CMK (cell line): ENCODE data around the gene ATF7.
"Not testable (repeated sequence)": the region's sequence is repeated elsewhere in the genome, so short reads cannot be mapped to it uniquely, and the experiment has no call there.

Source experiments
- DNase-seq: peaks from one replicate; pipeline ENCODE4 v3.0.0-alpha.2; 2010; ENCODE audit warnings: low read depth

ATF7 gene

GRCh38 chr12:53564941-53565340 lies 61.2 kb downstream of the ATF7 start:
- no peak for DNase-seq

GRCh38 chr12:53564278-53564677 lies 61.9 kb downstream of the ATF7 start:
- no peak for DNase-seq

GRCh38 chr12:53563452-53564028 lies 62.6 kb downstream of the ATF7 start:
- no peak for DNase-seq

GRCh38 chr12:53561590-53561953 lies 64.6 kb downstream of the ATF7 start:
- DNase-seq, result no peak

- DNase-seq, result no peak
These were observed 65.1 kb downstream of the ATF7 start for GRCh38 chr12:53560912-53561589.

- DNase-seq, result no peak
These were observed 65.8 kb downstream of the ATF7 start for GRCh38 chr12:53560351-53560750.

GRCh38 chr12:53558631-53559030 lies 67.6 kb downstream of the ATF7 start:
- DNase-seq, result no peak

- DNase-seq, result no peak
These were observed 73.5 kb downstream of the ATF7 start for GRCh38 chr12:53552361-53553327.

GRCh38 chr12:53551889-53552291 lies 74.3 kb downstream of the ATF7 start:
- no peak for DNase-seq

GRCh38 chr12:53550595-53550994 lies 75.6 kb downstream of the ATF7 start:
- no peak for DNase-seq

GRCh38 chr12:53550131-53550530 lies 76.1 kb downstream of the ATF7 start:
- DNase-seq, result not testable (repeated sequence)

- not testable (repeated sequence) for DNase-seq
These were observed 77.8 kb downstream of the ATF7 start for GRCh38 chr12:53548354-53548753.

GRCh38 chr12:53543539-53543938 lies 82.6 kb downstream of the ATF7 start:
- peak; percentile 7 for DNase-seq

- DNase-seq, result no peak
These were observed 86.7 kb downstream of the ATF7 start for GRCh38 chr12:53539526-53539925.

GRCh38 chr12:53538209-53538689 lies 87.9 kb downstream of the ATF7 start:
- DNase-seq, result no peak

- no peak for DNase-seq
These were observed 89.2 kb downstream of the ATF7 start for GRCh38 chr12:53536962-53537361.

GRCh38 chr12:53533471-53533870 lies 92.7 kb downstream of the ATF7 start:
- no peak for DNase-seq

GRCh38 chr12:53532524-53533445 lies 93.4 kb downstream of the ATF7 start:
- no peak for DNase-seq

- no peak for DNase-seq
These were observed 94.2 kb downstream of the ATF7 start for GRCh38 chr12:53532021-53532420.

- DNase-seq, result no peak
These were observed 95.3 kb downstream of the ATF7 start for GRCh38 chr12:53530920-53531319.

- DNase-seq, result no peak
These were observed 96.1 kb downstream of the ATF7 start for GRCh38 chr12:53530061-53530460.

- DNase-seq, result no peak
These were observed 101.7 kb downstream of the ATF7 start for GRCh38 chr12:53524476-53524875.
